Epithelial cell of esophagus (primary cell): ENCODE measurements around the gene SATB1.

ENCODE experiments used
- DNase-seq: peaks from one replicate; pipeline ENCODE4 v3.0.0; 2010; ENCODE audit warnings: low read depth
- H3K4me3 ChIP-seq: 2 replicates; pipeline ENCODE4 v1.5.1; 2011; ENCODE audit warnings: mild to moderate bottlenecking, low read length, control low read depth
- CTCF ChIP-seq: IDR thresholded peaks from 2 replicates; pipeline ENCODE4 v1.5.1; 2011; ENCODE audit warnings: low read depth, mild to moderate bottlenecking, low read length, control low read depth, inconsistent platforms; ENCODE audit not compliant: insufficient read depth; ENCODE audit errors: missing control alignments

SATB1 gene

GRCh38 chr3:18308096-18308650 is 117.0 kb downstream of the SATB1 start:
- no peak for TF ChIP-seq CTCF

GRCh38 chr3:18307529-18307928 is 117.6 kb downstream of the SATB1 start:
- no peak for TF ChIP-seq CTCF
- DNase-seq = peak; percentile 57
- no peak overlapping the region for H3K4me3 ChIP-seq

More at GRCh38 chr3:18308096-18308650, 117.0 kb downstream of the SATB1 start:
- no peak overlapping the region for H3K4me3 ChIP-seq
- no peak for DNase-seq

GRCh38 chr3:18302517-18302916 is 122.6 kb downstream of the SATB1 start:
- no peak for TF ChIP-seq CTCF
- peak; percentile 88 for DNase-seq
- no peak overlapping the region for H3K4me3 ChIP-seq

- DNase-seq = no peak
- TF ChIP-seq CTCF = no peak
- H3K4me3 ChIP-seq = no peak overlapping the region
Observed at GRCh38 chr3:18301781-18302180, 123.4 kb downstream of the SATB1 start.

- H3K4me3 ChIP-seq = no peak overlapping the region
- peak; percentile 37 for DNase-seq
- TF ChIP-seq CTCF = no peak
Observed at GRCh38 chr3:18300916-18301315, 124.2 kb downstream of the SATB1 start.

- H3K4me3 ChIP-seq = no peak overlapping the region
- TF ChIP-seq CTCF = no peak
Observed at GRCh38 chr3:18297126-18297525, 128.0 kb downstream of the SATB1 start.

More at GRCh38 chr3:18297126-18297525, 128.0 kb downstream of the SATB1 start:
- no peak for DNase-seq
